Esophagus squamous epithelium (tissue), 4 donors: ENCODE results near the gene PIGU.

Experiments
- CTCF ChIP-seq, 6 experiments: fragments of 450-650 bp in 4 of 6; fragments of 200-600 bp in 2 of 6; sonication (generic) in 2 of 6; IDR thresholded peaks; one replicate each; pipeline ENCODE4 v1.5.1; 2016 to 2019; ENCODE audit warnings: antibody characterized with exemption in 6 of 6, mild to moderate bottlenecking in 4 of 6, moderate library complexity in 4 of 6
- POLR2A ChIP-seq, 4 donors: fragments of 450-650 bp; IDR thresholded peaks; one replicate each; pipeline ENCODE4 v1.6.1; 2017; ENCODE audit warnings: antibody characterized with exemption in 4 of 4, mild to moderate bottlenecking in 4 of 4, moderate library complexity in 3 of 4

GRCh38 chr20:34562641-34563040 lies 114.3 kb downstream of the PIGU start:
- TF ChIP-seq POLR2A (IDR thresholded peaks at IDR 0.05) (no peak), CTCF (IDR thresholded peaks at IDR 0.05) (peak in 1 of 6 experiments; percentile 21)
